Suprapubic skin (tissue), 3 donors: ENCODE results near the gene FER.

Source experiments
- CTCF ChIP-seq, 2 donors: fragments of 200-600 bp in 1 of 2; fragments of 450-650 bp in 1 of 2; sonication (generic) in 1 of 2; IDR thresholded peaks; one replicate each; pipeline ENCODE4 v1.5.1; 2016 to 2019; ENCODE audit warnings: antibody characterized with exemption in 2 of 2, mild to moderate bottlenecking in 1 of 2, moderate library complexity in 1 of 2
- EP300 ChIP-seq: sonication (generic); formaldehyde crosslinking; IDR thresholded peaks from one replicate; pipeline ENCODE4 v1.6.1; 2017; ENCODE audit warnings: antibody characterized with exemption
- POLR2A ChIP-seq, 2 donors: fragments of 450-650 bp; IDR thresholded peaks; one replicate each; pipeline ENCODE4 v1.6.1; 2017; ENCODE audit warnings: antibody characterized with exemption in 2 of 2, mild to moderate bottlenecking in 2 of 2, moderate library complexity in 2 of 2

- TF ChIP-seq POLR2A (IDR thresholded peaks at IDR 0.05): no peak
- TF ChIP-seq EP300: no peak
- no peak for TF ChIP-seq CTCF (IDR thresholded peaks at IDR 0.05)
Measured at GRCh38 chr5:108736855-108737254, 10.8 kb upstream of the FER start.
